H1 (cell line): Measurements from ENCODE around the gene VAV2. TPM values are rescaled to one million over a fixed set of nuclear protein-coding genes. Genes with fewer than 3 reads are reported as not detected.

Experiments
- BRCA1 ChIP-seq: IDR thresholded peaks from 2 replicates; pipeline ENCODE4 v1.6.1; 2012; ENCODE audit warnings: low read depth, low read length, improper control_type of control experiment
- EZH2 ChIP-seq: fragments of 200-600 bp; sonication (generic); IDR thresholded peaks from 2 replicates; pipeline ENCODE4 v1.7.1; 2012; ENCODE audit warnings: low read depth, mild to moderate bottlenecking, moderate library complexity, low read length, inconsistent platforms; ENCODE audit not compliant: severe bottlenecking
- polyA plus RNA-seq, 7 experiments: library from polyadenylated mRNA; depleted of rRNA in 3 of 7; stranded (reverse) in 5 of 7; unstranded in 2 of 7; fragments of >200 nt in 5 of 7; fragments of 200-250 nt in 2 of 7; gene quantifications; 1 replicate in 5 of 7; 2 replicates in 1 of 7; 4 replicates in 1 of 7; pipeline versions ENCODE4 v1.2.1 to v1.2.3, GENCODE V29; 2011 to 2013; ENCODE audit warnings: missing spikeins in 2 of 7, mixed read lengths in 2 of 7
- total RNA-seq: library from RNA; stranded (reverse); fragmentation: NEBNext Ultra II Directional; extraction: Animal tissue kit (Norgen Biotek cat#: 25700); gene quantifications from 2 replicates; pipeline ENCODE4 v1.2.1, GENCODE V29; 2021

VAV2 gene
- total and polyA plus RNA-seq, 2 of the 8 experiments (the other 6 are each of a cell fraction or from before 2014, with no cell fraction given): 13.6 to 37.6 TPM

GRCh38 chr9:134040176-134040565, 48.0 kb upstream of the VAV2 start (continued):
- TF ChIP-seq EZH2 (no peak), BRCA1 (no peak)
- TF ChIP-seq, all 59 proteins: peak for 0
